GM18868 (cell line): ENCODE measurements around the gene BRIP1.
"Not testable (repeated sequence)": the region's sequence is repeated elsewhere in the genome, so short reads cannot be mapped to it uniquely, and the experiment has no call there.

Source experiments
- ATAC-seq: cut with Tn5 transposase; IDR thresholded peaks from one replicate; pipeline ENCODE4 v1.9.1; 2021; ENCODE audit warnings: mild to moderate bottlenecking, moderate library complexity; ENCODE audit not compliant: unreplicated experiment

BRIP1 gene

DNA sequence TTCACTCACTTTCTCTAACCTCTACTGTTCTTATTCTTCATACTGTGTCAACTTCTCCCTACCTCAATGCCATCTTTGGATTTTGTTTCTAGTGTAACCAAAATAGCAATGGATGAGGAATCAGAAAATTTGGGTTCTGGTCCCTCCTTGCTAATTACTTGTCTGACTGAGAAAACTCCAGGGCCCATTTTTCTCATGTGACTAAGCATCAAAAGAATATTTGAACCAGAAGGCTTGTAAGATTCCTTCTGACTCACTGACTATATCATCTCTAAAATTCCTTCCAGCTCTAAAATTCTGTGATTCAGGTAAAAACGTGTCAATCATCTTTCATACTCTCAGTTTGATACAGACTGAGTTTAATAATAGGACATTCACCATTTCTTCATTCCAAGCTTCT, 57.9 kb downstream of the BRIP1 start:
- no peak for ATAC-seq

GRCh38 chr17:61803796-61804195, 59.5 kb downstream of the BRIP1 start:
- no peak for ATAC-seq

GRCh38 chr17:61803216-61803615, 60.1 kb downstream of the BRIP1 start:
- ATAC-seq: no peak

DNA sequence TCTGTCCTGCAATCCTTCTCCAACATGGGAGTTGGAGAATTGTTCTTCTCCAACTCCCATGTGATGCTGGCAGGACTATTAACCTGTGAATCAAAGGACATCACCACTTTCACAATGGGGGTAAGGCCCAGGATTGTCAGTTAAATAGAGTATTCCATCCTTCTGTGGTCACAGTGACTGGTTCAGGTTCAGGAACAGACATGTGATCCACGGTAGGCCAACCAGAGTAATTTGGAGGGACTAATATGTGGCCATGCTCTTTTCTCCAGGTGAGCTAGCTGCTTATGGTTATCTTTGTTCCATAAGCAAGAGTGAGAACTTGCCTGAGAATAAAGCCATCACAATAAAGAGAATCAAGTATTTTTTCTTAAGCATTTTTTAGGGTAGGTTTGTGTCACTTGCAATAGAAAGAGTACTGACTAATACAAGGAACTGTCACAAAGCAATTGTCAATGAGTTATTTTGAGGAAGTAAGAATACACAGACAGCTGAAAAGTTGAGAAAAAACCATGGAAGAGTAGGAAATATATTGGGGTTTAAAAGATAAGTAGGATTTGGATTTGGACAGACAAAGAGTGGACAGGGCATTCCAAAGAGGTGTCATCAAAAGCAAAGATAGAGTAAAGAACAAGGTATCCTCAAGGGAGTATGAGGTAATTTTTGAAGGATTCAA, 63.4 kb downstream of the BRIP1 start:
- no peak for ATAC-seq

- no peak for ATAC-seq
Observed at GRCh38 chr17:61797283-61797682, 66.0 kb downstream of the BRIP1 start.

GRCh38 chr17:61795546-61795945, 67.8 kb downstream of the BRIP1 start:
- no peak for ATAC-seq

DNA sequence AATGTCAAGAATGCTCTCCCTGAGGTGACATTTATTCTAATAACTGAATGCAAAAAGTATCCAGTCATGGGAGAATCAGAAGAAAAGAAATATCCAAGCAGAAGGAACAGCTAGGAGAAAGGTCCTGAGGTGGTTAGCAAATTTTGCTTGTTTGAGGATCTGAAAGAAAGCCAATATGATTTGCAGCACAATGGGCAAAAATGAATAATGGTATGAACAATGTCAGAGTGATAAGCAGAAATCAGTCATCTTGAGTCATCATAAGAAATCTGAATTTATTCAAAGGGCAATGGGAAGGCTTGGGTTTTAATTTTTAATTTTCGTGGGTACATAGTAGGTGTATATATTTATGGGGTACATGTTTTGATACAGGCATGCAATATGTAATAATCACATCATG, 68.5 kb downstream of the BRIP1 start:
- no peak for ATAC-seq

DNA sequence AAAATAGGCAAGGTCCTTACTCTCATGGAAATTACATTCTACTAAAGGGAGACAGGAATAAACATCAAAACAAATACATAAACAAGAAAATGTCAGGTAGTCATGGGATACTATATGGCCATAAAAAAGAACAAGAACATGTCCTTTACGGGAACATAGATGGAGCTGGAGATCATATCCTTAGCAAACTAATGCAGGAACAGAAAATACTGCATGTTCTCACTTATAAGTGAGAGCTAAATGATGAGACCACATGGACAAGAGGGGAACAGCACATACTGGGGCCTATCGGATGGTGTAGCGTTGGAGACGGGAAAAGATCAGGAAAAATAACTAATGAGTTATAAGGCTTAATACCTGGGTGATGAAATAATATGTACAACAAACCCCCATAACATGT, 69.1 kb downstream of the BRIP1 start:
- ATAC-seq: no peak

DNA sequence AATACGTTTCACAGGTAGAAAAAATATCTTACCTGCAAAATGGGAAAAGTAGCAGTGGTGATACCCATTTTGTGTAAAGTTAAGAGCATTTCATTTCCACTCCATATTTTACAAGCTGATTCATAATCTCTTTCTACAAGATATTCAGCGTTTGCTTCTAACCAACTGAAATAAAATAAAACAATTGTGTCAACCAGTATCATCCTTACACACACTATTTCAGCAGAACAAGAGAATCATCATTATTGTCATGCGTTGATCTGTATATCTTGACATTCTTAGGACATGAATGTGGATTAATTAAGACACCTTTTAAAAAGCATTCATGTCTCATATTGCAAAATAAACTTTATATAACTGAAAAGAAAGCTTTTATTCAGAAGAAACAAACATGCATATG, 69.8 kb downstream of the BRIP1 start:
- no peak for ATAC-seq

DNA sequence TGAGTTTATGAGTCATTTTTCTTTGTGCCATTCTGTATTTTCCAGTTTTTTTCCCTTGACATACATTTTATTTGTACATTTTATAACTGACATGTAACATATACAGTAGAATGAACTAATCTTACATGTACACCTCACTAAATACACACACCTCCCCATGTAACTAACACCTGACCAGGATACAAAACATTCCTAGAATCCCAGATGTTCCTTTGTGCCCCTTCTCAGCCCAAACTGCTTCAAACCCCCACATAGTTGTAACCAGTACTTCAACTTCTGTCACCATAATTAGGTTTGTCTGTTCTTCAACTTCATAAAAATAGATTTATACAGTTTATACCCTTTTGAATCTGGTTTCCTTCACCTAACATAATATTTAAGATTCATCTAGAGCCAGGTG, 73.5 kb downstream of the BRIP1 start:
- no peak for ATAC-seq

GRCh38 chr17:61786088-61786487, 77.2 kb downstream of the BRIP1 start:
- no peak for ATAC-seq

DNA sequence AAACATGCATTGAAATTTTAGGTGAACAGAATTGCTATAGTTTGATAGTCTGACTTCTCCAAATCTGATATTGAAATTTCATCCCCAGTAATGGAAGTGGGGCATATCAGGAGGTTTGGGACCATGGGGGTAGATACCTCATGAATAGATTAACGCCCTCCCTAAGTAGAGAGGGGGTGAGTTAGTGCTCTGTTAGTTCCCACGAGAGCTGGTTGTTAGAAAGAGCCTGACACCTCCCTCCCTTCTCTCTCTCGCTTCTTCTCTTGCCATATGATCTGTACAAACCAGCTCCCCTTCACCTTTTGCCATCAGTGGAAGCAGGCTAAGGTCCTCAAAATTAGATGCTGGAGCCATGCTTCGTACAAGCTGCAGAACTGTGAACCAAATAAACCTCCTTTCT, 78.8 kb downstream of the BRIP1 start:
- peak; percentile 49 for ATAC-seq

DNA sequence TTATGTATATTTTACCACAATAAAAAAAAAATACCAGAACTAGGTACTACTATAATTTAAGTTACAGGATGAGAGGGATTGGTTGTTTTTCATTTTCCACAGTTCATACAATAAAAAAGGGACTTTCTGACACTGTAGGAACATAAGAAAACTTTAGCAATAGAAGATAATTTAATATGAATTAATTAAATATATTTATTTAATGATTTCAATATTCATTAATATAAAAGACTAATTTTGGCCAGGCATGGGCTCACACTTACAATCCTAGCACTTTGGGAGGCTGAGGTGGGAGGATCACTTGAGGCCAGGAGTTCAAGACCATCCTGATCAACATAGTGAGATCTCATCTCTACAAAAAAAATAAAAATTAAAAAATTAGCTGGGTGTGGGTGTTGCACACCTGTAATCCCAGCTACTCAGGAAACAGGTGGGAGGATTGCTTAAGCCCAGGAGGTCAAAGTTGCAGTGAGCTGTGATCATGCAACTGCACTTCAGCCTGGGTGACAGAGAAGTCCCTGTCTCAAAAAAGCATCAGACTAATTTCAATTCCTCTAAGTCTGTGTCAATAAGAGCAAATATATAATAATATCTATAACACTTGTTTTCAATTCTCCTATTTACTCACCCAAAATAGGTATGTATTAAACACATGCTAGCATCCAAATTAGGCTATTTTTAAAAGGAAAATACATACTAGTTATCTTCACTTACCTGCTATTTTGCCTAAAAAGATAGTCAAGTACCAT, 79.6 kb downstream of the BRIP1 start:
- peak; percentile 77 for ATAC-seq

DNA sequence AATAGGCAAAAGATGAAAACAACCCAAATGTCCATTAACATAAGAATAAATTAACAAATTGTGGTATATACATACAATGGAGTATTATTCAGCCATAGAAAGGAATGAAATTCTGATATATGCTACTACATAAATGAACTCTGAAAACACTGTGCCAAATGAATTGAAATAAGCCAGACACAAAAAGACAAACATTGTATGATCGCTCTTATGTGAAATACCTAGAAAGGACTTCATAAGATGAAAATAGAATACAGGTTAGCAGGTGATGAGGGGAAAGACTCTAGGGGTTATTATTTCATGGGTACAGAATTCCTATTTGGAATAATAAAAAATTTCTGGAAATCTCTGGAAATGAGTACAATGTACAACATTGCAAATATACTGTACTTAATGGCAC, 80.2 kb downstream of the BRIP1 start:
- no peak for ATAC-seq

- no peak for ATAC-seq
Observed at GRCh38 chr17:61782683-61783082, 80.6 kb downstream of the BRIP1 start.

GRCh38 chr17:61775364-61775763, 88.0 kb downstream of the BRIP1 start:
- no peak for ATAC-seq

DNA sequence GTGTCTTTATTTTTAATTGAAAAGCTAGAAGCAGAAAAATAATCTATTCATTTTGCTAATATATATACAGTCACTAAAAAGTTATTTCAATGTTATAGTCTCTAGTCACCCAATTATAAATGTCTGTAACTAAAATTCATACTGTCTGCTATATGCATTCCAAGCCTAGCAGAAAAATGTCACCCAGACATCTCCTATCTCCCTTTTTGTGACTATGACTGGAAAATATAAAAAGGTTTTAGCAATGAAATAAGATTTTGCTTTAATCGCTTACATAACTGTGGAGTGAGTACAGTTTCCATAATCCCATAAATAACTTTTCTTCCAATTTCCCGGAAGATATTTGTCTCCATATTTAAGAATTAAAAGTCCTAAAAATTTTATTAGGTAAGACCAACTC, 88.6 kb downstream of the BRIP1 start:
- no peak for ATAC-seq

DNA sequence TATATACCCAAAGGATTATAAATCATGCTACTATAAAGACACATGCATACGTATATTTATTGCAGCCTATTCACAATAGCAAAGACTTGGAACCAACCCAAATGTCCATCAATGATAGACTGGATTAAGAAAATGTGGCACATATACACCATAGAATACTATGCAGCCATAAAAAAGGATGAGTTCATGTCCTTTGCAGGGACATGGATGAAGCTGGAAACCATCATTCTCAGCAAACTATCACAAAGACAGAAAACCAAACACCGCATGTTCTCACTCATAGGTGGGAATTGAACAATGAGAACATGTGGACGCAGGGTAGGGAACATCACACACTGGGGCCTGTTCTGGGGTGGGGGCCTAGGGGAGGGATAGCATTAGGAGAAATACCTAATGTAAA, 89.2 kb downstream of the BRIP1 start:
- ATAC-seq: not testable (repeated sequence)

DNA sequence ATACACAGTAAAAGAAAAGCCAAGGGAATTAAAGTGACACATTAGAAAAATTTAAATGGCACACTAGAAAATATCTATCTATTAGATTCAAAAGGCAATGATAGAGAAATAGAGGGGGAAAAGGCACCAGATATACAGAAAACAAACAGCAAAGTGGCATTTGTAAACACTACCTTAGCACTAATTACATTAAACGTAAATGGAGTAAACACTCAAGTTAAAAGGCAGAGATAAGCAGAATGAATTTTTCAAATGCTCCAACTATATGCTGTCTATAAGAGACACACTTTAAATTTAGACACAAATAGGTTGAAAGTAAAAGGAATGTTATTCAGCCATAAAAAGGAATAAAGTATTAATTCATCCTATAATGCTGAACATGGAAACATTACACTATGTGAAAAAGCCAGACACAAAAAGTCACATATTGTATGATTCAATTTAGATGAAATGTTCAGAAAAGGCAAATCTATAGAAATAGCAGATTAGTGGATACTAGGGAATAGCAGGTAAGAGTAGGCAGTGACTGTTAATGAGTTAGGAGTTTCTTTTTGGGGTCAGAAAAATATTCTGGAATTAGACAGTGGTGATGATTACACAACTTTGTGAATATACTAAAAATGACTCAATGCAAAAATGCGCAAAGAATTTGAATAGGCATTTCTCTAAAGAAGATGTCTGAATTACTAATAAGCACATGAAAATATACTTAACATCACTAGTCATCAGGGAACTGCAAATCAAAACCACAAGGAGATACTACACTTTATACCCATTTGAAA, 92.4 kb downstream of the BRIP1 start:
- no peak for ATAC-seq

- no peak for ATAC-seq
Observed at GRCh38 chr17:61770043-61770442, 93.3 kb downstream of the BRIP1 start.

DNA sequence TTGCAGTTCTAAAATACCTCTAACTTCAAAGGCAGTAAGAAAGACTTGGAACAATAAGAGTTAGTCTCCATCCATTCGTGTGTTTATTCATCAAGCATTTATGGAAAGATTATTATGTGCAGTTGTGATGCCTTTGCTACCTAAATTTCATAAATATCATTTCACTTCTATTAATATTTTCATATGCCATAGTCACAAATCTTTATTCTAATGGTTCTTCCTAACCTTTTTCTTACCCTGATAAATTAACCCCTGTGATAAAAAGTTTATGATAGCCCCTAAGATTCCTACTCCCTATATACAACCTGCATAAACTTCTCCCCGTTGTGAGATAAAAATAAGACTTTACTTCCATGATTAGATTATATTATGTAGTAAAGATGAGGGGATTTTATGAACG, 94.9 kb downstream of the BRIP1 start:
- ATAC-seq: no peak

GRCh38 chr17:61766520-61766919, 96.8 kb downstream of the BRIP1 start:
- no peak for ATAC-seq
